ENCODE measurements around the gene RPGRIP1L. TPM values are rescaled to one million over a fixed set of nuclear protein-coding genes. Genes with fewer than 3 reads are reported as not detected.
"Not testable (repeated sequence)": the region's sequence is repeated elsewhere in the genome, so short reads cannot be mapped to it uniquely, and the experiment has no call there.

RPGRIP1L gene
- total RNA-seq, 2 experiments from 2014 or later, result 5.1 to 5.5 TPM

DNA sequence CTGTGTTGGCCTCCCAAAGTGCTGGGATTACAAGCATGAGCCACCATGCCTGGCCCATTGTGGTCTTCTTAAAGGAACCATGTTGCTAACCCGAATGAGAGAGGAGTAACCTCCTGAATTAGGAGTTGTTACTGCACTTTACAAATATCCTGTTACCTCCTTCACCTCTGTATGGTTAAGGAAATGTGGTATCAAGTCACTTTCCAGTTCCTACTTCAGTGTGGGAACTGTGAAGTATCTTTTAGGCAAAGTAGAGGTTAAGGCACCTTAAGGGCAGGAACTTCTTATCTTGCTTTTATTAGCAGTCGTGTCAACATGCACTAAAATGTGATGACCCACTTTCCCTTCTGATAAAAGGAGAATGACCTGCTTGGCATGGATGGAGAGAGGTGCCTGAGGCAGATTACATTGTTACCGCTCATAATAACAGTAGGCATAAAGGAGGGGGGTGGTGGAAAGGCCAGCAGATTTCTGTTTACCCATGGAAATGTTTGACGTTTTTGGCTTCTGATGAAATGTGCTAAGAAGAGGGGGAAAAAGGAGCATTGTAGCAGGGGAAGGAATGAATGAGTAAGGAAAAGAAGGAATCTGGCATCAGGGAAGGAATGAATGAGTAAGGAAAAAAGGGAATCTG is 28.8 kb upstream of the RPGRIP1L start:
- DNase-seq, result no peak
- Mint-ChIP-seq H3K27ac (no peak overlapping the region), H3K4me1 (peaks cover 1% of the 10 kb centered on the region), H3K36me3 (peaks cover 5% of the 10 kb centered on the region), H3K27me3 (no peaks in the 10 kb centered on the region), H3K4me3 (no peak overlapping the region), H3K9me3 (no peaks in the 10 kb centered on the region)
- no peak for ATAC-seq (ENCODE audit: low read depth)
- POLR2A ChIA-PET, result no interaction called here

DNA sequence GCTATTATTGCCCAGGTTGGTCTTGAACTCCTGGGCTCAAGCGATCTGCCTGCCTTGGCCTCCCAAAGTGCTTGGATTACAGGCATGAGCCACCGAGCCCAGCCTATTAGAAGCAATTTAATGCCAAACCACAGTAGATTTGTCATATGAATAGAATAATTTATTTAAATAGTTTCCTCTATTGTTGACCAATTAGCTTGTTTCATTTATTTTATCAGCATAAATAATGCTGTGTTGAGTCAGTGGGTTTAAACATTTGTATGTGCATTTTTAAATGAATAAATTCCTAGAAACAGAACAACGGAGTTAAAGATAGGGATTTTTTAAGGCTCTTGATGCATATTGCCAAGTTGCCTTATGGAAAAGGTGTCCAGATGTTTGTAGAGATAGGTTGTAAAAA is 27.0 kb upstream of the RPGRIP1L start:
- no peaks in the 10 kb centered on the region for H3K9me3 Mint-ChIP-seq
- no peak for DNase-seq
- no peaks in the 10 kb centered on the region for H3K27me3 Mint-ChIP-seq
- peaks cover 11% of the 10 kb centered on the region for H3K36me3 Mint-ChIP-seq
- ATAC-seq (ENCODE audit: low read depth), result no peak
- no peaks in the 10 kb centered on the region for H3K4me1 Mint-ChIP-seq
- no peak overlapping the region for H3K27ac Mint-ChIP-seq
- no peak overlapping the region for H3K4me3 Mint-ChIP-seq
- POLR2A ChIA-PET, result no interaction called here

DNA sequence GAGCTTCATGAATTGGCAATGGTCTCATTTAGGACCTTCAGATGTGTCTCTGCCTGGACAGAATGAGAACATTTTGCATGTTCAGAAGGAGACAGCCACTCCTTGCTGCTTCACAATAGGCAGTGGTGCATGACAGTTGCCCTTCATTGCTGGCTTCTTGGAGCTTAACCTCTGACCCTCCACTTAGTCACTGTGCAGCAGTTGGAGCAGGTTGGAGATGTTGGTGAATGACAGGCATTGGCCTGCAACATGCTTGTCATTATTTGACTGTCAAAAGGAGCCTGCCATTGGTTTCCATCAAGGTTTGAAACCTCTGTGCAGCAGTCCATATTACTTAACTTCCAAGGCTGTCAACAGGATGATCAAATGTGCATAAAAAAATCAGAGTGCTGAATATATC is 23.0 kb upstream of the RPGRIP1L start:
- ATAC-seq (ENCODE audit: low read depth), result no peak
- H3K36me3 Mint-ChIP-seq, result peaks cover 14% of the 10 kb centered on the region
- POLR2A ChIA-PET, result interaction anchor here (0.6 kb wide), 1 partner anchor 12 kb away, joined by 4 read pairs; no protein-coding TSS in a partner anchor
- H3K27ac Mint-ChIP-seq, result no peak overlapping the region
- DNase-seq, result no peak
- no peaks in the 10 kb centered on the region for H3K9me3 Mint-ChIP-seq
- H3K4me1 Mint-ChIP-seq, result no peaks in the 10 kb centered on the region
- H3K27me3 Mint-ChIP-seq, result no peaks in the 10 kb centered on the region
- no peak overlapping the region for H3K4me3 Mint-ChIP-seq

DNA sequence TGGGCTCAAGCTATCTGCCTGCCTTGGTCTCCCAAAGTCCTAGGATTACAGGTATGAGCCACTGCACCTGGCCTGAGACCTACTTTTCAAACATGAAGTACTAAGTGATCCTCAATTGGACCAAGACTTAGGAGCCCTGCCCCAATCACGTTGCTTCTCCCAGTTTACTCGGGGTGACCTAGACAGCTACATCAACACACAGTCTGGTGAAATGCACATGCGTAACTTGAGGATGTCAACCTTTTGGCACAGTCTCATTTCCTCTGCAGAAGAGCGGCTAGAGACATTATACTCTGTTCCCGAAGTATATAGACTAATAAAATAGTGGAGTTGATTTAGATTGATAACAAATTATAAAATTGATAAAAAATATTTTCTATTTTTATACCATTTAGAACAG is 17.4 kb upstream of the RPGRIP1L start:
- POLR2A ChIA-PET, result no interaction called here
- no peak overlapping the region for H3K4me3 Mint-ChIP-seq
- H3K4me1 Mint-ChIP-seq, result no peaks in the 10 kb centered on the region
- no peak for DNase-seq
- H3K36me3 Mint-ChIP-seq, result peaks cover 5% of the 10 kb centered on the region
- no peaks in the 10 kb centered on the region for H3K27me3 Mint-ChIP-seq
- ATAC-seq (ENCODE audit: low read depth), result no peak
- H3K27ac Mint-ChIP-seq, result no peak overlapping the region
- no peaks in the 10 kb centered on the region for H3K9me3 Mint-ChIP-seq

DNA sequence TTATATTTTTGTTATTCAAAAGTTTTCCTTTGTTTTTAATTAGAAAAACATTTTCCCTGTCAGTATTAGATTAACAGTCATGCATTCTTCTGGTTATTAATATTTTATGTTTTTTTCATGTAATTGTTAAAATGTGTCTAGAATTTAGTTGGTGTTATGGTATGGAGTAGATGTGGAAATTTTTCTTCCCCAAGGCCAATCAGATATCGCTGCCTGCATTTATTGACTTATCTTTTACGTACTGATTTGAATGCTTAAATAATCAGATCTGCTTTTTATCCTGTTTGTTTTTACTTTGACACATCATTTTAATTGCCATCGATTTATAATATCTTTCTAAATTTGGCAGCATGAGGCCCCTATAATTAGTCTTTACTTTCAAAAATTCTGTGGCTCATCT is 13.9 kb upstream of the RPGRIP1L start:
- Mint-ChIP-seq H3K36me3 (peaks cover 5% of the 10 kb centered on the region), H3K4me1 (no peaks in the 10 kb centered on the region), H3K4me3 (no peak overlapping the region), H3K27ac (no peak overlapping the region), H3K9me3 (no peaks in the 10 kb centered on the region), H3K27me3 (no peaks in the 10 kb centered on the region)
- POLR2A ChIA-PET, result no interaction called here
- no peak for ATAC-seq (ENCODE audit: low read depth)
- no peak for DNase-seq

DNA sequence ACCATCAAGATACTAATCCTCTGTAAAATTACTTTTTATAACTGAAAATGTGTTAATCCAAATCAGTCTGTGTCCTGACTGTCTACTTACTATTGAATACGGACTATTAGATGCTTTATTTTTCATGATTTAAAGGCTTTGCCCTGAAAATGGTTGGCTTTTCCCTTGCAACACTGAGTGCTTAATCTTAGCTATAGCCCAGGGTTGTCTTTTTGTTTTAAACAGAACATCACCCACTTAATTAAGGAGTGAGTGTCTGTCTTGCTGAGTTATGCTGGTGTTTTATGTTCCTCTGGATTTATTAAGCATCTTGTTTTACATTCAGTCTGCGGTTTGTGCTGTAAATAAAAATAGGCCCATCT is 11.3 kb upstream of the RPGRIP1L start:
- ATAC-seq (ENCODE audit: low read depth), result no peak
- no peak overlapping the region for H3K4me3 Mint-ChIP-seq
- H3K27me3 Mint-ChIP-seq, result no peaks in the 10 kb centered on the region
- H3K4me1 Mint-ChIP-seq, result no peaks in the 10 kb centered on the region
- POLR2A ChIA-PET, result no interaction called here
- no peaks in the 10 kb centered on the region for H3K9me3 Mint-ChIP-seq
- DNase-seq, result no peak
- peaks cover 5% of the 10 kb centered on the region for H3K36me3 Mint-ChIP-seq
- H3K27ac Mint-ChIP-seq, result no peak overlapping the region

DNA sequence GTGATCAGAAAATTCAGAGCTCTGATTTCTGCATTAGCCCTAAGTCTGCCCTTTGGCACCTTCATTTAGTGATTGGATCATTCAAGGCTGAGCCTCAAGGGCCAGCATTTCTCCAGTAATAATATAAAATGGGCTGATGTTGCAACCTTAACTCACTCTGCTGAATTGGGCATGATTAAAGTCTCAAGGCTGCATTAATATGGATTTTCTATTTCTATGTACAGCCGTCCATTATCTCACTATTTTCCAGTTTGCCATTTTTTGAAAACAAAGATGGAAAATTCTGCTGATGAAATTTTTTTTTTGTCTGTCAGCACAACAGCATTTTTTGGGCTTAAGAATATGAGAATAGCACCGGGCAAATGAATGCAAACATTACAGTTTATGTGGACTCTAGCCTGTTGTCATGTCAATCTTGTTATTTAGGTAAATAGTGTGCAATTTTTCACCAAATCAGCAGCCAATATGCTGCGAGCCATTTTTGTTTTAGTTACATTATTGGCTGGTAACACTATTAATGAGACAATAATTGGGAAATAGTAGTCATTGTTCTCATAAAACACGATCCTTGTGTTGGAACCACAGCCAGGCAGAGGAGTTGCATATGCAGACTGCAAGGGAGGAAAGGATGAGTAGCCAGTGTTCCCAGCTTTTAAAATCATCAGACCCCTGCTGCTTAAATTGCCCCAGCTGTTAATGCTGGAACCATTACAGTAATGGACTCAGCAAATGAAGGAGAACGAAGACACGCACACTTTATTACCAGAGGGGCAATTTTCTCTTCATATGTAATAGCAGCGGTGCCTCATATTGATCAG is 10.8 kb upstream of the RPGRIP1L start:
- POLR2A ChIA-PET, result no interaction called here
- no peaks in the 10 kb centered on the region for H3K4me1 Mint-ChIP-seq
- H3K36me3 Mint-ChIP-seq, result peaks cover 7% of the 10 kb centered on the region
- no peak overlapping the region for H3K27ac Mint-ChIP-seq
- no peak for ATAC-seq (ENCODE audit: low read depth)
- no peaks in the 10 kb centered on the region for H3K9me3 Mint-ChIP-seq
- no peak for DNase-seq
- no peak overlapping the region for H3K4me3 Mint-ChIP-seq
- H3K27me3 Mint-ChIP-seq, result no peaks in the 10 kb centered on the region

DNA sequence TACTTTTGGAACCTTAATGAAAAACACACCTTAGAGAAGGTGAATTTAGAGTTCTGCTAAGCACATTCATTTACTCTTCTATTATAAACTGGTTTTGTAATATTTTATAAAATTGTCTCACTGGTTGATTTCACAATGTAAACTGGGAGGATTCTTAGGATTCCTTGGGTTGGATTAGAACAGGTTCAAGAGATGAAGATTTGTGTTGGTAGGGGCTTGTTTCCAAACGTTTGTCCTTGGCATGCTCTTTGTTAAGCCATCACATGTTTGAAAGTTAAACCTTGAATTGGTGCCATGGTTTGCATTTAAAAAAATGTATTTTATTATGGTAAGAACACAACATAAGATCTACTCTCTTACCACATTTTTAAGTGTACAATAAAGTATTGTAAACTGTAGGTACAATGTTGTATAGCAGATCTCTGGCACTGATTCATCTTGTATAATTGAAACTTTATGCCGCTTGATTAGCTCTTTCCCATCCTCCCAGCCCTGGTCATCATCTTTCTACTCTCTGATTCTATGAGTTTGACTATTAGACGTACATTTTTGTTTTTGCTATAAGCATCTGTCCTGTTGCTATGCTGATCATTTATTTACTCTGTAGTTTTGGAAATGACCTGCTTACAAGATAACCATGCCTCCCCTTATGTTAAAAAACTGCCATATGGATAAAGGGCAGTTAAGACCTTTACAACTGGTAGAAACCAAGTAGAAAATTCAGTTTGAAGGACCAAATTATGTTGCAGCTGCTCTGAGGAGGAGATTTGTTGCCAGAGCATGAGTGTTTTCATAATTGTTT is 9.9 kb upstream of the RPGRIP1L start:
- peaks cover 7% of the 10 kb centered on the region for H3K36me3 Mint-ChIP-seq
- no peak for ATAC-seq (ENCODE audit: low read depth)
- POLR2A ChIA-PET, result no interaction called here
- H3K9me3 Mint-ChIP-seq, result no peaks in the 10 kb centered on the region
- DNase-seq, result no peak
- no peaks in the 10 kb centered on the region for H3K27me3 Mint-ChIP-seq
- no peaks in the 10 kb centered on the region for H3K4me1 Mint-ChIP-seq
- no peak overlapping the region for H3K4me3 Mint-ChIP-seq
- H3K27ac Mint-ChIP-seq, result no peak overlapping the region

DNA sequence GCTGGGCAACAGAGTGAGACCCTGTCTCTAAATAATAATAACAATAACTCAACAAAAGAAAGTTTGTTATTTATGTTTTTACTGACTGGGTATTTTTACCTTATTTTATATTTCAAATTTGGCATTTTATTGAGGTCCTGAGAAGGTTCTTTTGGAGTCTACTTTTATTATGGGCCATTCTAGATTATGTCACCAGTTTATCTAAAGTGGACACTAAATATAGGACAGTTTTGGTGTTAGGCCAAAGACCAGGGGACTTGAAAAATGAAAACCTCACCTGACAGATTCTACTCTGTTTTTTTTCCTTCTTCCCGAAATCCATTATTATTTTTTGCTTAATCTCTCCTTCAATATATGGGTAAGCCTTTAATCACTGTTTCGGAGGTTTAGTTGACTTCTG is 8.4 kb upstream of the RPGRIP1L start:
- no peak for ATAC-seq (ENCODE audit: low read depth)

DNA sequence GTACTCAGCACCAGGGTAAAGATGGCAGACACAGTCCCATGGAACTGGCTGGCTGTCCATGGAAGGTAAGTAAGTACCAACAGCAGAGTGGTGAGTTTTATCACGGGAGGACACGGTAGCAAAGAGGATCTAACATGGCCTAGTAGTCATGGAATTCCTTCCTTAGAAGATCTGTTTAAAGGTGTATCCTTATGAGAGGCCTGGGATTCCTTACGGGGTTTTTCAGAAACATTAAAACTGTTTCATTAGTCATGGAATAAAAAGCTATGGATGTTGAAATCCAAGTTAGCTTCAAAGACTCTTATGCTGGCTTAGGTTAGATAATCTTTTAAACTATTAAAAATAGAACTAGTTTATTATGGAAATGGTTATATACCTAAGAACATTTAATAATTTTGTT is 7.7 kb upstream of the RPGRIP1L start:
- DNase-seq (no peak), ATAC-seq (ENCODE audit: low read depth) (no peak)
- no peak overlapping the region for H3K27ac Mint-ChIP-seq
- no peaks in the 10 kb centered on the region for H3K4me1 Mint-ChIP-seq
- POLR2A ChIA-PET, result no interaction called here
- H3K27me3 Mint-ChIP-seq, result no peaks in the 10 kb centered on the region
- H3K4me3 Mint-ChIP-seq, result no peak overlapping the region
- peaks cover 16% of the 10 kb centered on the region for H3K36me3 Mint-ChIP-seq
- H3K9me3 Mint-ChIP-seq, result no peaks in the 10 kb centered on the region

More for the DNA sequence above, 8.4 kb upstream of the RPGRIP1L start:
- POLR2A ChIA-PET, result no interaction called here
- no peak overlapping the region for H3K4me3 Mint-ChIP-seq
- no peaks in the 10 kb centered on the region for H3K9me3 Mint-ChIP-seq
- no peaks in the 10 kb centered on the region for H3K4me1 Mint-ChIP-seq
- H3K36me3 Mint-ChIP-seq, result peaks cover 13% of the 10 kb centered on the region
- no peaks in the 10 kb centered on the region for H3K27me3 Mint-ChIP-seq
- H3K27ac Mint-ChIP-seq, result no peak overlapping the region
- DNase-seq, result no peak

DNA sequence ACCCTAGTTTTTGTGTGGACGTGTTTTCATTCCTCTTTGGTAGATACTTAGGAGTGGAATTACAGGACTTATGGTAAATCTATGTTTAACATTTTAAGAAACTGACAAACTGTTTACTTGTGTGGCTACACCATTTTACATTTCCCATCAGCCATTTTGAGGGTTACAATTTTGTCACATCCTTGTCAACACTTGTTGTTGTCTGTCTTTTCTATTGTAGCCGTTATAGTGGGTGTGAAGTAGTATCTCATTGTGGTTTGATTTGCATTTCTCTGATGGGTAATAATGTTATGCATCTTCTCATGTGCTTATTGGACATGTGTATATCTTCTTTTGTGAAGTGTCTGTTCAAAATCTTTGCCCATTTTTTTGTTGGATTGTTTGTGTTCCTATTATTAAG is 4.8 kb upstream of the RPGRIP1L start:
- no peak overlapping the region for H3K27ac Mint-ChIP-seq
- ATAC-seq (ENCODE audit: low read depth) (no peak), DNase-seq (no peak)
- POLR2A ChIA-PET, result no interaction called here
- no peaks in the 10 kb centered on the region for H3K9me3 Mint-ChIP-seq
- no peak overlapping the region for H3K4me3 Mint-ChIP-seq
- H3K27me3 Mint-ChIP-seq, result no peaks in the 10 kb centered on the region
- H3K4me1 Mint-ChIP-seq, result peaks cover 19% of the 10 kb centered on the region
- H3K36me3 Mint-ChIP-seq, result peaks cover 26% of the 10 kb centered on the region

DNA sequence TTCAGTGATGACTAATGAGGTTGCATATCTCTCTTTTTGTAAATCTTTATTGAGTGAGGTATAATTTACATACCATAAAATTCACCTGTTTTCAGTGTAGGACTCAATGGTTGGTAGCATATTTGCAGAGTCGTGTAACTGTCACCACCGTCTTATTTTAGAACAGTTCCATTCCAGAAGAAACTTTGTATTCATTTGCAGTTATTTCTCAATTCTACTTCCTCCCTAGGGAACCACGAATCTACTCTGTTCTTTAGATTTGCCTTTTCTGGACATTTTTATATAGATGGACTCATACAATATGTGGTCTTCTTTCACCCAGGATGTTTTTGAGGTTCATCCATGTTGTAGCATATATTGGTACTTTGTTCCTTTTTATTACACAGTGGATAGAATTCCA is 4.0 kb upstream of the RPGRIP1L start:
- POLR2A ChIA-PET, result no interaction called here
- peaks cover 26% of the 10 kb centered on the region for H3K36me3 Mint-ChIP-seq

DNA sequence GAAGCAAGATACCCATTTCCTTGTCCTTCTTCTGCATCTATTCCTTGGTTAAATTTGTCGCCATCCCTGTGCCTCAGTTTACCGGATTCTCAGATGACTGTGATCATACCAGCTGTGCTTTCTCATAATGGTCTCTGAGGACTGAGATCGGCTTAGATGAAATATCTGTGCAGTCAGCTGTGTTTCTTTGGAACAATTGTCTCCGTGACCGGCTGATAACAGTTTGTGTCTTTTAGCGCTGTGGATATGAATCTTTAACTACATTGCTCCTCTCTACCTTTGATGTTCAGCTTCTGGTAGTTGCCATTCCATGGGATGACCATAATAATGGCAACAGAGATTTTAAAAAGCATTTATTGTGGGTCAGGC is 770 bp upstream of the RPGRIP1L start:
- no peaks in the 10 kb centered on the region for H3K27me3 Mint-ChIP-seq
- H3K4me1 Mint-ChIP-seq, result peaks cover 19% of the 10 kb centered on the region
- POLR2A ChIA-PET, result interaction anchor here (0.5 to 1.5 kb wide), 2 partner anchors 202 to 209 kb away, joined by 4 to 7 read pairs; partner anchors contain the start of gene AKTIP
- H3K9me3 Mint-ChIP-seq, result no peaks in the 10 kb centered on the region
- peak overlapping the region; percentile 100 for H3K4me3 Mint-ChIP-seq
- H3K27ac Mint-ChIP-seq, result peak overlapping the region; percentile 95
- ATAC-seq (ENCODE audit: low read depth) (no peak), DNase-seq (no peak)
- peaks cover 22% of the 10 kb centered on the region for H3K36me3 Mint-ChIP-seq

More for the DNA sequence above, 4.0 kb upstream of the RPGRIP1L start:
- Mint-ChIP-seq H3K9me3 (no peaks in the 10 kb centered on the region), H3K4me3 (no peak overlapping the region), H3K4me1 (peaks cover 19% of the 10 kb centered on the region), H3K27ac (no peak overlapping the region), H3K27me3 (no peaks in the 10 kb centered on the region)
- ATAC-seq (ENCODE audit: low read depth) (no peak), DNase-seq (no peak)

DNA sequence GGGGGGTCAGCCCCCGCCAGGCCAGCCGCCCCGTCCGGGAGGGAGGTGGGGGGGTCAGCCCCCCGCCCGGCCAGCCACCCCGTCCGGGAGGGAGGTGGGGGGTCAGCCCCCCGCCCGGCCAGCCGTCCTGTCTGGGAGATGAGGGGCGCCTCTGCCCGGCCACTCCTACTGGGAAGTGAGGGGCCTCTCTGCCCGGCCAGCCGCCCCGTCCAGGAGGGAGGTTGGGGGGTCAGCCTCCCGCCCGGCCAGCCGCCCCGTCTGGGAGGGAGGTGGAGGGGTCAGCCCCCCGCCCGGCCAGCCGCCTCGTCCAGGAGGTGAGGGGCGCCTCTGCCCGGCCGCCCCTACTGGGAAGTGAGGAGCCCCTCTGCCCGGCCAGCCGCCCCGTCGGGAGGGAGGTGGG is 5.4 kb downstream of the RPGRIP1L start:
- POLR2A ChIA-PET; H3K27me3 Mint-ChIP-seq; H3K27ac Mint-ChIP-seq; ATAC-seq (ENCODE audit: low read depth); H3K4me3 Mint-ChIP-seq; H3K36me3 Mint-ChIP-seq; H3K4me1 Mint-ChIP-seq; DNase-seq; H3K9me3 Mint-ChIP-seq: not testable (repeated sequence)

Data from activated naive CD8-positive, alpha-beta T cell treated with anti-CD3 and anti-CD28 coated beads, Interleukin-2, amount 10 ng/mL, durations not matched to agents 7 days and 5 days (primary cell).